H1 (cell line): ENCODE data around the gene ADARB2. TPM values are rescaled to one million over a fixed set of nuclear protein-coding genes. Genes with fewer than 3 reads are reported as not detected.

Source experiments
- CTCF ChIA-PET: fragments of 300-600 bp; sonication (Branson Sonifier 250); formaldehyde crosslinking; loops from one replicate; lab custom pipeline; 2021; ENCODE audit not compliant: partially characterized antibody; lab: Charles Lee
- POLR2A ChIA-PET: fragments of 300-600 bp; sonication (Branson Sonifier 250); formaldehyde crosslinking; loops from one replicate; lab custom pipeline; 2021; ENCODE audit warnings: inconsistent platforms; ENCODE audit not compliant: partially characterized antibody; lab: Charles Lee
- DNase-seq, 2 experiments: peaks; one replicate each; pipeline versions ENCODE4 v3.0.0 to v3.0.0-alpha.2; 2010 to 2022; ENCODE audit warnings: low spot score in 2 of 2, low read depth in 1 of 2, mixed read lengths in 1 of 2
- FAIRE-seq: peaks from 2 replicates; lab custom pipeline; 2011; peaks lifted over from hg19 to GRCh38; lab: Jason Lieb, UNC
- H2AFZ ChIP-seq: 2 replicates; pipeline ENCODE4 v1.8.1; 2012; ENCODE audit warnings: low read length, inconsistent platforms
- H2AK5ac ChIP-seq: 2 replicates; pipeline ENCODE4 v1.6.1; 2013; ENCODE audit warnings: low read depth, low read length
- H2BK120ac ChIP-seq: replicated peaks from 2 replicates; pipeline ENCODE3; 2013; ENCODE audit warnings: low read depth, low read length, inconsistent platforms
- H2BK12ac ChIP-seq: 2 replicates; pipeline ENCODE4 v1.6.1; 2013; ENCODE audit warnings: low read depth, low read length
- H2BK15ac ChIP-seq: 2 replicates; pipeline ENCODE4 v1.6.1; 2013; ENCODE audit warnings: low read length
- H2BK20ac ChIP-seq: 2 replicates; pipeline ENCODE4 v1.6.1; 2013; ENCODE audit warnings: low read length
- H2BK5ac ChIP-seq: 2 replicates; pipeline ENCODE4 v1.6.1; 2013; ENCODE audit warnings: low read depth, low read length
- H3K14ac ChIP-seq: 2 replicates; pipeline ENCODE4 v1.6.1; 2013; ENCODE audit warnings: inconsistent platforms; ENCODE audit not compliant: insufficient read length
- H3K18ac ChIP-seq: 2 replicates; pipeline ENCODE4 v1.6.1; 2013; ENCODE audit warnings: low read length; ENCODE audit errors: extremely low read depth
- H3K23ac ChIP-seq: 2 replicates; pipeline ENCODE4 v1.6.1; 2013; ENCODE audit warnings: inconsistent platforms; ENCODE audit not compliant: insufficient read length
- H3K23me2 ChIP-seq: 2 replicates; pipeline ENCODE4 v1.6.1; 2013; ENCODE audit warnings: low read depth, low read length
- H3K27ac ChIP-seq: 2 replicates; pipeline ENCODE4 v1.6.1; 2011; ENCODE audit warnings: low read depth, low read length, inconsistent platforms
- H3K27me3 ChIP-seq, 4 experiments: replicated peaks in 1 of 4; 1 replicate in 1 of 4; 2 replicates in 3 of 4; pipeline versions ENCODE4 v1.6.1 to v1.8.1; 2011 to 2013; ENCODE audit warnings: low read length in 3 of 4, mild to moderate bottlenecking in 3 of 4, inconsistent platforms in 2 of 4, mixed read lengths in 2 of 4, moderate library complexity in 1 of 4; ENCODE audit not compliant: control insufficient read depth in 3 of 4, insufficient read depth in 3 of 4; ENCODE audit errors: extremely low read depth in 1 of 4
- H3K36me3 ChIP-seq, 4 experiments: 2 replicates each; pipeline versions ENCODE4 v1.6.1 to v1.8.1; 2011 to 2013; ENCODE audit warnings: mild to moderate bottlenecking in 4 of 4, low read length in 3 of 4, moderate library complexity in 2 of 4, control low read depth in 1 of 4, inconsistent platforms in 1 of 4; ENCODE audit not compliant: insufficient read depth in 4 of 4, control insufficient read depth in 2 of 4
- H3K4ac ChIP-seq: replicated peaks from 2 replicates; pipeline ENCODE3; 2013; ENCODE audit warnings: low read length, low read depth, mixed read lengths, inconsistent platforms; ENCODE audit not compliant: insufficient read length
- H3K4me1 ChIP-seq, 4 experiments: replicated peaks in 1 of 4; 1 replicate in 1 of 4; 2 replicates in 3 of 4; pipeline versions ENCODE4 v1.6.1 to v1.8.1; 2011 to 2013; ENCODE audit warnings: low read length in 3 of 4, inconsistent platforms in 2 of 4, mixed read lengths in 1 of 4; ENCODE audit not compliant: insufficient read depth in 4 of 4, control insufficient read depth in 3 of 4
- H3K4me2 ChIP-seq, 2 experiments: 2 replicates each; pipeline versions ENCODE4 v1.6.1 to v1.8.1; 2011 to 2013; ENCODE audit warnings: low read depth in 2 of 2, low read length in 2 of 2, control low read depth in 1 of 2, inconsistent platforms in 1 of 2, mild to moderate bottlenecking in 1 of 2; ENCODE audit not compliant: insufficient read depth in 1 of 2
- H3K4me3 ChIP-seq, 4 experiments: fragments of 200-600, 300-600 bp in 1 of 4; sonication (generic), shearing (Covaris generic), sonication (Bioruptor Twin) in 1 of 4; 2 replicates each; pipeline versions ENCODE4 v1.5.1 to v1.8.1; 2011 to 2016; ENCODE audit warnings: low read length in 4 of 4, low read depth in 3 of 4, control low read depth in 2 of 4, inconsistent platforms in 2 of 4, mild to moderate bottlenecking in 2 of 4, mixed read lengths in 1 of 4, moderate library complexity in 1 of 4; ENCODE audit not compliant: insufficient read depth in 2 of 4; ENCODE audit errors: extremely low read depth in 1 of 4
- H3K56ac ChIP-seq: replicated peaks from 2 replicates; pipeline ENCODE3; 2013; ENCODE audit warnings: low read depth, mild to moderate bottlenecking, mixed read lengths, low read length, inconsistent platforms; ENCODE audit not compliant: insufficient read length
- H3K79me1 ChIP-seq: 2 replicates; pipeline ENCODE4 v1.6.1; 2013; ENCODE audit warnings: low read depth, low read length, control low read depth
- H3K79me2 ChIP-seq, 2 experiments: 2 replicates each; pipeline versions ENCODE4 v1.6.1 to v1.8.1; 2012 to 2013; ENCODE audit warnings: low read length in 2 of 2, mild to moderate bottlenecking in 2 of 2, inconsistent platforms in 1 of 2; ENCODE audit not compliant: insufficient read depth in 2 of 2, control insufficient read depth in 1 of 2
- H3K9ac ChIP-seq, 4 experiments: replicated peaks in 1 of 4; 1 replicate in 1 of 4; 2 replicates in 3 of 4; pipeline versions ENCODE4 v1.6.1 to v1.8.1; 2011 to 2013; ENCODE audit warnings: low read depth in 3 of 4, low read length in 3 of 4, control low read depth in 2 of 4, mild to moderate bottlenecking in 2 of 4, moderate library complexity in 2 of 4, inconsistent platforms in 1 of 4; ENCODE audit errors: extremely low read depth in 1 of 4
- H3K9me3 ChIP-seq, 2 experiments: 2 replicates each; pipeline versions ENCODE4 v1.6.1 to v1.8.1; 2012 to 2013; ENCODE audit warnings: mild to moderate bottlenecking in 2 of 2, moderate library complexity in 2 of 2, control low read depth in 1 of 2, inconsistent platforms in 1 of 2, low read depth in 1 of 2, low read length in 1 of 2, mixed read lengths in 1 of 2; ENCODE audit not compliant: insufficient read depth in 2 of 2
- H4K20me1 ChIP-seq, 2 experiments: replicated peaks in 1 of 2; 2 replicates each; pipeline versions ENCODE3 to v1.8.1; 2011 to 2013; ENCODE audit warnings: inconsistent platforms in 2 of 2, low read length in 2 of 2, mild to moderate bottlenecking in 1 of 2; ENCODE audit not compliant: insufficient read depth in 2 of 2, control insufficient read depth in 1 of 2
- H4K5ac ChIP-seq: 2 replicates; pipeline ENCODE4 v1.6.1; 2013; ENCODE audit warnings: low read length, low read depth, mixed read lengths, inconsistent platforms; ENCODE audit not compliant: insufficient read length
- H4K8ac ChIP-seq: 2 replicates; pipeline ENCODE4 v1.8.0; 2013; ENCODE audit warnings: mild to moderate bottlenecking, moderate library complexity, low read length, inconsistent platforms; ENCODE audit not compliant: insufficient read depth; ENCODE audit errors: extremely low read depth
- H4K91ac ChIP-seq: replicated peaks from 2 replicates; pipeline ENCODE3; 2013; ENCODE audit warnings: low read length, mixed read lengths, inconsistent platforms; ENCODE audit not compliant: insufficient read length
- E2F6 ChIP-seq: IDR thresholded peaks from 2 replicates; pipeline ENCODE4 v1.6.1; 2012; ENCODE audit warnings: inconsistent platforms
- FOSL1 ChIP-seq: IDR thresholded peaks from 2 replicates; pipeline ENCODE4 v1.6.1; 2011; ENCODE audit warnings: mild to moderate bottlenecking, low read depth, low read length, moderate library complexity; ENCODE audit not compliant: insufficient read depth
- GABPA ChIP-seq: IDR thresholded peaks from 2 replicates; pipeline ENCODE4 v1.6.1; 2011; ENCODE audit warnings: mild to moderate bottlenecking, low read length, moderate library complexity, borderline replicate concordance; ENCODE audit not compliant: insufficient read depth
- POLR2A ChIP-seq, 2 experiments: IDR thresholded peaks; 1 replicate in 1 of 2; 2 replicates in 1 of 2; pipeline ENCODE4 v1.6.1; 2011; ENCODE audit warnings: low read depth in 2 of 2, low read length in 2 of 2, mild to moderate bottlenecking in 2 of 2; ENCODE audit errors: control extremely low read depth in 1 of 2
- POLR2AphosphoS5 ChIP-seq: IDR thresholded peaks from 2 replicates; pipeline ENCODE4 v1.6.1; 2011; ENCODE audit warnings: low read depth, low read length
- SRF ChIP-seq: IDR thresholded peaks from 2 replicates; pipeline ENCODE4 v1.6.1; 2011; ENCODE audit warnings: mild to moderate bottlenecking, low read depth, low read length, moderate library complexity
- WGBS, 2 experiments: shearing (Covaris generic) in 1 of 2; methylation state at CpG; one replicate each; pipeline versions ENCODE4 v1.1.6 to v1.1.7; 2013 to 2015; ENCODE audit warnings: low lambda C conversion rate in 2 of 2, mixed read lengths in 2 of 2, inconsistent platforms in 1 of 2, low coverage in 1 of 2, missing lambda C conversion rate in 1 of 2; ENCODE audit not compliant: insufficient replicate concordance in 2 of 2, insufficient coverage in 1 of 2, insufficient read length in 1 of 2; ENCODE audit errors: extremely low coverage in 1 of 2, missing lambda C conversion rate in 1 of 2; 5-methylcytosine and 5-hydroxymethylcytosine counted together
- polyA plus RNA-seq, 7 experiments: library from polyadenylated mRNA; depleted of rRNA in 3 of 7; stranded (reverse) in 5 of 7; unstranded in 2 of 7; fragments of >200 nt in 5 of 7; fragments of 200-250 nt in 2 of 7; gene quantifications; 1 replicate in 5 of 7; 2 replicates in 1 of 7; 4 replicates in 1 of 7; pipeline versions ENCODE4 v1.2.1 to v1.2.3, GENCODE V29; 2011 to 2013; ENCODE audit warnings: missing spikeins in 2 of 7, mixed read lengths in 2 of 7
- total RNA-seq: library from RNA; stranded (reverse); fragmentation: NEBNext Ultra II Directional; extraction: Animal tissue kit (Norgen Biotek cat#: 25700); gene quantifications from 2 replicates; pipeline ENCODE4 v1.2.1, GENCODE V29; 2021

Gene ADARB2
- total and polyA plus RNA-seq, 2 of the 8 experiments (the other 6 are each of a cell fraction or from before 2014, with no cell fraction given) = 2.2 to 2.8 TPM

- no peak overlapping the region for H3K9ac ChIP-seq
- no peaks in the 10 kb centered on the region for H3K9me3 ChIP-seq
- no peak overlapping the region for H3K4me3 ChIP-seq
- no peak overlapping the region for H2BK5ac ChIP-seq
- no peak overlapping the region for H2BK20ac ChIP-seq
- no peak overlapping the region for H3K4ac ChIP-seq
- no peak overlapping the region for H3K56ac ChIP-seq
- no peak overlapping the region for H3K4me2 ChIP-seq
- no peak overlapping the region for H2BK120ac ChIP-seq
- no peak overlapping the region for H3K27ac ChIP-seq
- no peak overlapping the region for H2BK15ac ChIP-seq
- TF ChIP-seq POLR2AphosphoS5 (no peak), SRF (no peak), E2F6 (no peak), POLR2A (IDR thresholded peaks at IDR 0.05; ENCODE audit: control extremely low read depth in 1 of 2, low read depth in 2 of 2, low read length in 2 of 2) (no peak), GABPA (no peak), FOSL1 (no peak)
- no peak overlapping the region for H2BK12ac ChIP-seq
- H3K23me2 ChIP-seq = no peaks in the 10 kb centered on the region
- no peak overlapping the region for H4K91ac ChIP-seq
- peaks cover 0 to 2% of the 10 kb centered on the region in 2 experiments for H4K20me1 ChIP-seq
- no peak overlapping the region for H4K8ac ChIP-seq
- no peaks in the 10 kb centered on the region for H3K4me1 ChIP-seq
- 91% methylated on average over 11 of the region's 11 CpGs; no CpG with 5 or more reads in 1 of the 2 experiments for WGBS, 2 experiments
- FAIRE-seq = no peak
- CTCF ChIA-PET = no interaction called here
- H3K23ac ChIP-seq = no peak overlapping the region
- no peaks in the 10 kb centered on the region for H3K79me2 ChIP-seq
- H3K79me1 ChIP-seq = no peaks in the 10 kb centered on the region
- no peak overlapping the region for H2AFZ ChIP-seq
- H3K27me3 ChIP-seq = no peaks in the 10 kb centered on the region; a peak in 2 of 7 replicates
- H4K5ac ChIP-seq = no peak overlapping the region
- POLR2A ChIA-PET = interaction anchor here (0.7 kb wide), 1 partner anchor 64 kb away, joined by 3 read pairs; no protein-coding TSS in a partner anchor
- H2AK5ac ChIP-seq = no peak overlapping the region
- H3K36me3 ChIP-seq = no peaks in the 10 kb centered on the region
- H3K14ac ChIP-seq = no peak overlapping the region
- no peak overlapping the region for H3K18ac ChIP-seq
- no peak for DNase-seq
Observed at GRCh38 chr10:1564791-1565190, 172.5 kb downstream of the ADARB2 start.
